ENCODE results near the gene TOB2.
"Not testable (repeated sequence)": the region's sequence is repeated elsewhere in the genome, so short reads cannot be mapped to it uniquely, and the experiment has no call there.

The TOB2 gene

DNA sequence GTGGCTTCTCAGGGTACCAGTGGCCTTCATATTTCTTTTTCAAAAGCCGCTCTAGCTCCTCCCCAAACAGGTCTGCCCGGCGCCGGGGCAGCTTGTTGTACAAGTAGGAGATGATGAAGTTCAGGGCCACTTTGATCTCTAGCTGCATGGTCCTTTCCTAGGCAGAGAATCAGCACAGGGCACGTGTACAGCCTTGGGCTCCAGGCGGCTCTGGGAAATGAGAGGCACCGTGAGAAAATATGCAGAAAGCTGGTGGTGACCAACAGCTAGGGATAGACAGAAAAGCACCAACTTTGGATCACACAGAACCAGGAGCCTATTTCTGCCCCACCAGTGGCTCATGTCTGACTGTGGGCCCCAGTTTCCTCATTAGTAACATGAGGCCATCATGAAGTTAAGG is 9.4 kb downstream of the TOB2 start:
- H3K9ac ChIP-seq (ENCODE audit: low read length): no peak overlapping the region
- peaks cover 64% of the 10 kb centered on the region for H3K36me3 ChIP-seq (ENCODE audit: control insufficient read depth, insufficient read depth, low read length)
- no peaks in the 10 kb centered on the region for H3K4me1 ChIP-seq (ENCODE audit: control insufficient read depth, insufficient read depth, low read length)
- H3K9me3 ChIP-seq (ENCODE audit: control insufficient read depth, insufficient read depth, low read depth, low read length): no peaks in the 10 kb centered on the region
- no peaks in the 10 kb centered on the region for H3K27me3 ChIP-seq (ENCODE audit: control insufficient read depth, insufficient read depth, low read length)
- no peak overlapping the region for H3K4me3 ChIP-seq (ENCODE audit: low read depth, low read length)
- no peak overlapping the region for H3K27ac ChIP-seq (ENCODE audit: low read depth, low read length)

DNA sequence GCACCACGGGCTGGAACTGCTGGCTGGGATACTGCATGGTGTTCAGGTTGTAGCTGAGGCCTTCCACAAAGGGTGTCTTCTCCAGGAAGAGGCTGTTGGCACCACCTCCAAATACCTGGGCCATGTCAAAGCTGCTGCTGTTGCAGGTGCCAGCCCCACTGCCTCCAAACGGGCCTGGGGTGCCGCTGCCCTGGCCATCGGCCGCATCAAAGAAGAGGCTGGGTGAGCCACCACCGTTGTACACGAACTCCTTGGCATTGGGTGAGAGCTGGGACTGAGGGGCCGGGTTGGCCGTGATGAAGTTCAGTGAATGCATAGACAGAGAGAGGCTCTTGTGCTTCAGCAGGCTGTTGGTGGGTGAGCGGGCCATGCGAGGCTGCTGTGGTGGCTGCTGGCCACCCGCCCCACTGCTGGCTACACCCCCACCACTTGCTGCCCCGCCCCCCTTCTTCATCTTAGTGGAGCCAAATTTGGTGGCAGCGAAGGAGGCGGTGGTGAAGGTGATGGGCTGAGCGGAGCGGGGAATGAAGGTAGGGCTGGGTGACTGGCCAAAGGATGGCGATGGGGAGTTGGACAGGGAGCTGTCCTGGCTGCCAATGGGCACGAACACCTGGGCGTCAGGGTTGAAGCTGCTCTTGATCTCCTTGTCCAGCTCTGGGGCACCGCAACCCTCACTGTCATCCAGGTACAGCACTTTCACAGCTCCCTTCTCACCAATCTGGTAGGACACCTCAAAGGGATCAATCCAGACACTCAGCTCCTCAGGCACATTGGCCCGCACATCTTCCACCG is 10.1 kb downstream of the TOB2 start:
- Histone ChIP-seq H3K27ac (ENCODE audit: low read depth, low read length) (no peak overlapping the region), H3K36me3 (ENCODE audit: control insufficient read depth, insufficient read depth, low read length) (peaks cover 64% of the 10 kb centered on the region), H3K4me3 (ENCODE audit: low read depth, low read length) (no peak overlapping the region), H3K4me1 (ENCODE audit: control insufficient read depth, insufficient read depth, low read length) (no peaks in the 10 kb centered on the region), H3K9me3 (ENCODE audit: control insufficient read depth, insufficient read depth, low read depth, low read length) (no peaks in the 10 kb centered on the region), H3K27me3 (ENCODE audit: control insufficient read depth, insufficient read depth, low read length) (no peaks in the 10 kb centered on the region), H3K9ac (ENCODE audit: low read length) (peak overlapping the region; percentile 10)

DNA sequence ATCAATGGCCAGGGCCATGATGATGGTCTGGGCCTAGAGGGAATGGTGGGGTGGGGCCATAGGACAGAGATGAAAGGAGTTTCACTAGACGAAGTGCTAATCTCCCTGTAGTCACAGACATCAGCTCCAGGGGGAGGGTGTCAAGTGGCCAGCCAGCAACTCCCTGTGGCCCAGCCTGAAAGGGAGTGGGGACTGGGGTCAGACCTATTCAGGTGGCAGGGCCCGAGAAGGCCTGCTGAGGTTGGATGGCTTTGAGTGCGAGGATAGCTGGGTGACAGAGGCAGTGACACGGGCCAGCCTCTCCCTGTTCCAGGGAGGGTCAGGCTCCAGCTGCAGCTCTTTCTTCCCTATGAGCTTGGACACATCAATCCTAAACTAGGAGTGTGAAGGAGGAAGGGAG is 11.0 kb downstream of the TOB2 start:
- Histone ChIP-seq H3K9me3 (ENCODE audit: control insufficient read depth, insufficient read depth, low read depth, low read length) (no peaks in the 10 kb centered on the region), H3K4me3 (ENCODE audit: low read depth, low read length) (no peak overlapping the region), H3K36me3 (ENCODE audit: control insufficient read depth, insufficient read depth, low read length) (peaks cover 65% of the 10 kb centered on the region), H3K27me3 (ENCODE audit: control insufficient read depth, insufficient read depth, low read length) (no peaks in the 10 kb centered on the region), H3K27ac (ENCODE audit: low read depth, low read length) (no peak overlapping the region), H3K9ac (ENCODE audit: low read length) (no peak overlapping the region), H3K4me1 (ENCODE audit: control insufficient read depth, insufficient read depth, low read length) (no peaks in the 10 kb centered on the region)

DNA sequence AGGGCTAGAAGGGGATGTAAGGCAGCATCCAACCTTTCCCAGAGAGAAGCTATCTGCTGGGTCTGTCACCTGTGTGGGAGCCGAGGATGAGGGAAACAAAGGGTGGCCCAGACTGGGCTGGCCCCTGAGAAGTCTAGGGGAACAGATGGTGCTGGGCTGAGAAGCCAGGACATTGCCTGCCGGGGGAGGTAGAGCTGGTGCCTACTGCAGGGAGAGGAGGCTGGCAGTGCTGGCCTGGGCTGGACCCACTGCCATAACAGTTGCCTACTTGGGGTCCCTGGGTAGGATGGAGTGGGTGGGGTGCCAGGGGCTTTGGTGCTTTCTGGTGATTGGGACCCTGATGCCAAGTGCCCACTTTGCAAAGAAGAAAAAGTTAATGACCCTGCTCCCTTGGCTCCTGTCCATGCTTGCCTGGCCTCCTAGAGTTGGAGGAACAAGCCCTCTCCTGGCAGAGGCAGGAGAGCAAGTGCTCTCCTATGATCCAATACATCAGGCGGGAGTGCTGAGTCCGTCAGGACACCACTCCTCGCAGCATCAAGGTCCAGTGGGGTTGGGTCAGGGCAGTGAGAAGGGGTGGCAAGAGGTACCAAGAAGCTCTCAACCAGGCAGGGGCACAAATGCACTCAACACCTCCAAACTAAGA is 12.1 kb downstream of the TOB2 start:
- H3K27me3 ChIP-seq (ENCODE audit: control insufficient read depth, insufficient read depth, low read length); H3K9ac ChIP-seq (ENCODE audit: low read length): not testable (repeated sequence)
- peaks cover 61% of the 10 kb centered on the region for H3K36me3 ChIP-seq (ENCODE audit: control insufficient read depth, insufficient read depth, low read length)

DNA sequence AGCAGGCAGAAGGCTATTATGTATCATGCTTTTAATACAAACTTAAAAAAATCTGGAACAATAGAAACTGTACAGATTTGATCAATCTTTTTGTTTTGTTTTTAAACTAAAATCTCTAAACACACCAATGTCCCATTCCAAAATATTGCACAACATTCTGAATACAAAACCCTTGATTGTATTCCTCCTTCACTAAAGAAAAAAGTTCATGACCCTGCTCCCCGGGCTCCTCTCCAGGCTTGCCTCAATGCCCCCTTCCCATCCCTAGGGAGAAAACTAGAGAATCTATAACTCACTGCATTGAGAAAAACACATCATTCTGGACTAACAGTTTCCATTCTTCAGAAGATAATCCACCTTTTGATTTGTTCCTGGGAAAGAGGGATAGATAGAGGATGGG is 13.1 kb downstream of the TOB2 start:
- H3K9me3 ChIP-seq (ENCODE audit: control insufficient read depth, insufficient read depth, low read depth, low read length); H3K9ac ChIP-seq (ENCODE audit: low read length); H3K4me3 ChIP-seq (ENCODE audit: low read depth, low read length); H3K27me3 ChIP-seq (ENCODE audit: control insufficient read depth, insufficient read depth, low read length); H3K27ac ChIP-seq (ENCODE audit: low read depth, low read length); H3K4me1 ChIP-seq (ENCODE audit: control insufficient read depth, insufficient read depth, low read length): not testable (repeated sequence)
- H3K36me3 ChIP-seq (ENCODE audit: control insufficient read depth, insufficient read depth, low read length): peaks cover 52% of the 10 kb centered on the region

More for the DNA sequence above, 12.1 kb downstream of the TOB2 start:
- H3K27ac ChIP-seq (ENCODE audit: low read depth, low read length); H3K4me1 ChIP-seq (ENCODE audit: control insufficient read depth, insufficient read depth, low read length); H3K9me3 ChIP-seq (ENCODE audit: control insufficient read depth, insufficient read depth, low read depth, low read length); H3K4me3 ChIP-seq (ENCODE audit: low read depth, low read length): not testable (repeated sequence)

DNA sequence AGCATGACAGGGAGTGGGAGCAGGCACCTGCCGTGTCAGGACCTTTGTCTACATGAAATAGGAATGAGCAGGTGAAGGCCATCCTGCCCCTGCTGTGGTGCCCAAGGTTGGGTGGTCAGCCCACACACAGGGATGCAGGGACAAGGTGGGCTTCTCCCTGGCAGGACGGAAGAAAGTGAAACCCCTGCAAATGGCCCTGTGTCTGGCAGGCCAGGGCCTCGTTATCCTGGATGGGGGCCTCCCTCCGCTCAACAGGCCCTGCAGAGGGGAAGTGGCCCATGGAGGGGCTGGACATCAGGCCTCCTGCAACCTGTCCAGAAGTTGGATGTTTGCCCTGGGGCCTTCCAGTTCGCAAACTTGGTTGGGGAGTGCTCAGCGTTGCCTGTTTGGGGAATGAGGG is 14.9 kb downstream of the TOB2 start:
- no peaks in the 10 kb centered on the region for H3K9me3 ChIP-seq (ENCODE audit: control insufficient read depth, insufficient read depth, low read depth, low read length)
- no peak overlapping the region for H3K27ac ChIP-seq (ENCODE audit: low read depth, low read length)
- H3K9ac ChIP-seq (ENCODE audit: low read length): no peak overlapping the region
- H3K4me3 ChIP-seq (ENCODE audit: low read depth, low read length): no peak overlapping the region
- H3K4me1 ChIP-seq (ENCODE audit: control insufficient read depth, insufficient read depth, low read length): no peaks in the 10 kb centered on the region; the same call in 1 of the 2 replicates
- H3K36me3 ChIP-seq (ENCODE audit: control insufficient read depth, insufficient read depth, low read length): peaks cover 41% of the 10 kb centered on the region
- no peaks in the 10 kb centered on the region for H3K27me3 ChIP-seq (ENCODE audit: control insufficient read depth, insufficient read depth, low read length)

DNA sequence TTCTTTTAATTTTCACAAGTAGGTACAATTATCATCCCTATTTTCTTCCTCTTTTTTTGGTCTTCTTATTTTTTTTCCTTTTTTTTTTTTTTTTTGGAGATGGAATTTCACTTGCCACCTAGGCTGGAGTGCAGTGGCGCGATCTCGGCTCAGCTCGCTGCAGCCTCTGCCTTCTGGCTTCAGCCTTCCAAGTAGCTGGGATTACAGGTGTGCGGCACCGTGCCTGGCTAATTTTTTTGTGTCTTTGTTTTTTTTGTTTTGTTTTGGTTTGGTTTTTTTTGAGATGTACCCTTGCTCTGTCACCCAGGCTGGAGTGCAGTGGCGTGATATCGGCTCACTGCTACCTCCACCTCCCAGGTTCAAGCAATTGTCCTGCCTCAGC is 16.7 kb downstream of the TOB2 start:
- Histone ChIP-seq H3K4me3 (ENCODE audit: low read depth, low read length) (no peak overlapping the region), H3K27ac (ENCODE audit: low read depth, low read length) (no peak overlapping the region), H3K27me3 (ENCODE audit: control insufficient read depth, insufficient read depth, low read length) (no peaks in the 10 kb centered on the region), H3K9ac (ENCODE audit: low read length) (no peak overlapping the region), H3K36me3 (ENCODE audit: control insufficient read depth, insufficient read depth, low read length) (peaks cover 24% of the 10 kb centered on the region), H3K4me1 (ENCODE audit: control insufficient read depth, insufficient read depth, low read length) (no peaks in the 10 kb centered on the region; the same call in 1 of the 2 replicates), H3K9me3 (ENCODE audit: control insufficient read depth, insufficient read depth, low read depth, low read length) (no peaks in the 10 kb centered on the region)

DNA sequence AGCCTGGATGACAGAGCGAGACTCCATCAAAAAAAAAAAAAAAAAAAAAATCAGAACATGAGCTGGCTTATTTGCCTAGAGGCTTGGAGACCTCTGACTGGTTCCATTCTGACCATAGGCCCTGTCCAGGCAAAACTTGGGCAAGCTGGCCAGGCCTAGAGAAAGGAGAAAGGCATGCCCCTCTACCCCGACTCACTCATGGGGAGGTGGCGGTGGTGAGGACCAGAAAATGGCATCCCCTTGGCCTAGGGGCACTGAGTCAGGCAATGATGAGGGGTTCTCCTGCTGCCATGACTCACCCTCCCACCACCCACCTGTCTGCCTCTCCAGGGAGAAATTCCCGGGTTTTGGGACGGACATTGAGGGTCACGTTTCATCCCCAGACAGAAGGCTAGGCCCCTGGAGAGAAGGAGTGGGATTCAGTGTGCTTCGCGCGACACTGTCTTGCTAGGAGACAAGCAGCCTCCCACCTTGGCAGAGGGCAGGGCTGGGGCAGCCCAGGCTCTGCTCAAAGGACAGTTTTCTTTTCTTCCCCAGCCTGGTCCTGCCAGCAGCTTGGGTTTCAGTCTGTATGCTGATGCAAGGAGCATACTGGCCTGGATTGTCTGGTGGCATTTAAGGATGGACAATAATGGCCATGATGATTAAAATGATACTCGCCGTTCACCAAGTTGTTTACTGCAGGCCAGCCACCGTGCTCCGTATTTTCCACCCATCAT is 17.2 kb downstream of the TOB2 start:
- H3K9me3 ChIP-seq (ENCODE audit: control insufficient read depth, insufficient read depth, low read depth, low read length): no peaks in the 10 kb centered on the region
- H3K27ac ChIP-seq (ENCODE audit: low read depth, low read length): no peak overlapping the region
- H3K36me3 ChIP-seq (ENCODE audit: control insufficient read depth, insufficient read depth, low read length): peaks cover 18% of the 10 kb centered on the region
- H3K9ac ChIP-seq (ENCODE audit: low read length): peak overlapping the region; percentile 2
- H3K27me3 ChIP-seq (ENCODE audit: control insufficient read depth, insufficient read depth, low read length): no peaks in the 10 kb centered on the region
- H3K4me1 ChIP-seq (ENCODE audit: control insufficient read depth, insufficient read depth, low read length): no peaks in the 10 kb centered on the region; the same call in 1 of the 2 replicates
- H3K4me3 ChIP-seq (ENCODE audit: low read depth, low read length): no peak overlapping the region

DNA sequence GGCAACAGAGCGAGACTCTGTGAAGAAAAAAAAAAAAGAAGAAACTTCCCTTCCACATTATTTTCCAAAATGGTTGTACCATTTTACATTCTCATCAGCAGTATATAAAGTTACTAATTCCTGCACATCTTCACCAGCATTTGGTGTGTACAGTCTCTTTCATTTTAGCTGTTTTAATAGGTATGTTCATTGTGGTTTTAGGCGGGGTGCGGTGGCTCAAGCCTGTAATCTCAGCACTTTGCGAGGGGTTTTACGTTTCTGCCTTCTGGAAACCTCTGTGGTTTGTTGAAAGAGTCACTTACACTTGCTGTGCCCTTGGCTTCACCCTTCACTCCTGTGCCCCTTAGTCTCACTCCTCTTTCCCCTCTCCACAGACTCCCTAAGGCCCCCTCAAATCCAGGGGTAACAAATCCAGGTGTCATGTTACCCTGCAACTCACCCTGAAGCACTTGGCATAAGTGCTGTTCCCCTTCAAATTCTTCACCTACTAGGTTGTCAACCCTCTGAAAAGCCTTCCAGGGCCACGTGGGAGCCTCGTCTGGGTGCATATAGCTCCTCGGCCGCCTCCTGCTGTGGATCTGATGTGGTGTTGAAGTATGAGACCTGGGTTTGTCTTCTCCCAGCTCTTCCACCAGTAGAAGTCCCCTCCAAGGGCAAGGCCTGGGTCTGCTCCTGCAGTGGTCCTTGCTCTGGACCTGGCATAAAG is 20.8 kb downstream of the TOB2 start:
- Histone ChIP-seq H3K27ac (ENCODE audit: low read depth, low read length) (no peak overlapping the region), H3K9me3 (ENCODE audit: control insufficient read depth, insufficient read depth, low read depth, low read length) (no peaks in the 10 kb centered on the region), H3K4me3 (ENCODE audit: low read depth, low read length) (no peak overlapping the region), H3K4me1 (ENCODE audit: control insufficient read depth, insufficient read depth, low read length) (no peaks in the 10 kb centered on the region; the same call in 1 of the 2 replicates), H3K27me3 (ENCODE audit: control insufficient read depth, insufficient read depth, low read length) (no peaks in the 10 kb centered on the region), H3K36me3 (ENCODE audit: control insufficient read depth, insufficient read depth, low read length) (0 out of 2 replicates have a peak, but pooled peaks cover 2% of the 10 kb centered on the region), H3K9ac (ENCODE audit: low read length) (no peak overlapping the region)

DNA sequence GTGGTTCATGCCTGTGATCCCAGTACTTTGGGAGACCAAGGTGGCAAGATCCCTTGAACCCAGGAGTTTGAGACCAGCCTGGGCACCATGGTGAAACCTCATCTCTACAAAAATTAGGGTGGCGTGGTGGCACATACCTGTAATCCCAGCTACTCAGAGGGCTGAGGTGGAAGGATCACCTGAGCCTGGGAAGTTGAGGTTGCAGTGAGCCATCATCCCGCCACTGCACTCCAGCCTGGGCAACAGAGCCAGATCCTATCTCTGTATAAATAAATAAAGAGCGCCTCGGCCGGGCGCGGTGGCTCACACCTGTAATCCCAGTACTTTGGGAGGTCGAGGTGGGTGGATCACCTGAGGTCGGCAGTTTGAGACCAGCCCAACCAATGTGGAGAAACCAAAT is 27.9 kb downstream of the TOB2 start:
- H3K4me1 ChIP-seq (ENCODE audit: control insufficient read depth, insufficient read depth, low read length): peaks cover 9% of the 10 kb centered on the region
- no peaks in the 10 kb centered on the region for H3K36me3 ChIP-seq (ENCODE audit: control insufficient read depth, insufficient read depth, low read length)
- no peak overlapping the region for H3K27ac ChIP-seq (ENCODE audit: low read depth, low read length)

More for the DNA sequence above, 27.9 kb downstream of the TOB2 start:
- H3K4me3 ChIP-seq (ENCODE audit: low read depth, low read length): no peak overlapping the region
- no peak overlapping the region for H3K9ac ChIP-seq (ENCODE audit: low read length)
- H3K9me3 ChIP-seq (ENCODE audit: control insufficient read depth, insufficient read depth, low read depth, low read length): no peaks in the 10 kb centered on the region
- no peaks in the 10 kb centered on the region for H3K27me3 ChIP-seq (ENCODE audit: control insufficient read depth, insufficient read depth, low read length)
